Neural crest cell (in vitro differentiated cells): ENCODE results near the gene FKBP10. TPM values are rescaled to one million over a fixed set of nuclear protein-coding genes. Genes with fewer than 3 reads are reported as not detected.
"Not testable (repeated sequence)": the region's sequence is repeated elsewhere in the genome, so short reads cannot be mapped to it uniquely, and the experiment has no call there.

Experiments used
- DNase-seq: peaks from one replicate; pipeline ENCODE4 v3.0.0; 2021; ENCODE audit warnings: low read depth, mixed read lengths, low spot score
- H3K27ac Mint-ChIP-seq: one replicate; pipeline ENCODE4 v1.8.0; 2021; ENCODE audit warnings: mild to moderate bottlenecking, mixed read lengths; ENCODE audit not compliant: unreplicated experiment
- H3K27me3 Mint-ChIP-seq: 2 replicates; pipeline ENCODE4 v1.8.0; 2021; ENCODE audit warnings: low read depth, mild to moderate bottlenecking, mixed read lengths
- H3K36me3 Mint-ChIP-seq: 2 replicates; pipeline ENCODE4 v1.8.0; 2021; ENCODE audit warnings: low read depth, mild to moderate bottlenecking, mixed read lengths
- H3K4me1 Mint-ChIP-seq: 2 replicates; pipeline ENCODE4 v1.8.0; 2021; ENCODE audit warnings: mixed read lengths
- H3K4me3 Mint-ChIP-seq: one replicate; pipeline ENCODE4 v1.8.0; 2021; ENCODE audit warnings: mild to moderate bottlenecking, mixed read lengths
- H3K9me3 Mint-ChIP-seq: 2 replicates; pipeline ENCODE4 v1.8.0; 2021; ENCODE audit warnings: mixed read lengths
- total RNA-seq: library from RNA; stranded (reverse); gene quantifications from 2 replicates; pipeline ENCODE4 v1.2.1, GENCODE V29; 2021
- TF ChIP-seq, protein P1 (sequence below): fragments of 200-600 bp; sonication (generic); conservative IDR thresholded peaks from 2 replicates; pipeline ENCODE4 v1.5.0; 2021; ENCODE audit warnings: antibody characterized with exemption, mild to moderate bottlenecking

FKBP10 gene
- total RNA-seq, 1 donor from 2014 or later: 262 TPM

DNA sequence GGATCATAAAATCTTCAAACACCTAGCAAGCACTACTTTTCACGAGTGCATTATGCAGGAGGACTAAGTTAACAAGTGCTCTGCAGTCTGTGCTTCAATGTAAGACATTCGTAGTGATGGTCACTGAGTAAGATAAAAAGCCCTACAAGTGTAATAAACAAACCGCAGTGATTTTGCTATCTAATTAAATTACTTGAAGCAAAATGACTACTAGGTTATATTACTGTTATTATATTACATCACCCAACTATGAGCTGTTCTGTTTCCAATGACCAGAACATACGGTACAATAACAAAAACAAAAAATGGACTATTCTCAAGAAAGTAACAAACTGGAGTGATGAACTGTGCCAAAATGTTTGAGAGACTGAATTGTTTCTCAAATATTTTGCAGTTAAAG, 36.0 kb downstream of the FKBP10 start:
- Mint-ChIP-seq H3K4me1 (no peaks in the 10 kb centered on the region), H3K4me3 (no peak overlapping the region)
- no peak for DNase-seq

DNA sequence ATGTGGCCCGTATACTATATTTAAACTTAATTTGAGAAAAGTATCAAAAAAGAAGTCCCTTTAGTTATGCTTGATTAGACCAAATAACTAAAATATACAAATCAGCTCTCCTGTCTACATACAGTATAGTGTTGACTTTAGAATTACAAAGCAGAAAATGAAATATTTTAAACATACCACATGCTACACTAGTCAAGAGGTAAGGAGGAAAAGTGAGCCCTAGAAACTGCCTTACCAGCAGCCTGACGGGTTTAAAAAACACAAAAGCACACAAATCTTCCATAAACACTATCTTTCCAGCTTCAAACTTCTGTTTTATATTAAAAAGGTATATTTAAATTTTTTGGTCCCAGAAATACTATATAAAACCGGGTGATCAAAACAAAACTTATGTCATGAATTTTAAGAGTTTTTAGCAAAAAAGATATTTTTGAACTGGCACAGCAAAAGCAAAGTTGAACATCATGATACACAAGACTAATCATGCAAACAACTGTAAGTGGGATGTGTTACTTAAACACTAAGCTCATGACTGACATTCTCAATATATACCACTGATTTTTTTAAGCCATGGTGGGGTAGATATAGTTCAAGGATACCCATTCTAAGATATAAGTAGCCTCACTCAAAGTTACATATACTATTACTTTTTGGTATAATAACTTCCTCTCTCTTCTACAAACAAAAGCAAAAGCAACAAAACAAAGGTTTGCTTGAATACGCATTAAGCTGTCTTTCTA, 36.6 kb downstream of the FKBP10 start:
- no peak for DNase-seq
- TF ChIP-seq, protein P1, sequence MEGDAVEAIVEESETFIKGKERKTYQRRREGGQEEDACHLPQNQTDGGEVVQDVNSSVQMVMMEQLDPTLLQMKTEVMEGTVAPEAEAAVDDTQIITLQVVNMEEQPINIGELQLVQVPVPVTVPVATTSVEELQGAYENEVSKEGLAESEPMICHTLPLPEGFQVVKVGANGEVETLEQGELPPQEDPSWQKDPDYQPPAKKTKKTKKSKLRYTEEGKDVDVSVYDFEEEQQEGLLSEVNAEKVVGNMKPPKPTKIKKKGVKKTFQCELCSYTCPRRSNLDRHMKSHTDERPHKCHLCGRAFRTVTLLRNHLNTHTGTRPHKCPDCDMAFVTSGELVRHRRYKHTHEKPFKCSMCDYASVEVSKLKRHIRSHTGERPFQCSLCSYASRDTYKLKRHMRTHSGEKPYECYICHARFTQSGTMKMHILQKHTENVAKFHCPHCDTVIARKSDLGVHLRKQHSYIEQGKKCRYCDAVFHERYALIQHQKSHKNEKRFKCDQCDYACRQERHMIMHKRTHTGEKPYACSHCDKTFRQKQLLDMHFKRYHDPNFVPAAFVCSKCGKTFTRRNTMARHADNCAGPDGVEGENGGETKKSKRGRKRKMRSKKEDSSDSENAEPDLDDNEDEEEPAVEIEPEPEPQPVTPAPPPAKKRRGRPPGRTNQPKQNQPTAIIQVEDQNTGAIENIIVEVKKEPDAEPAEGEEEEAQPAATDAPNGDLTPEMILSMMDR: no peak
- Mint-ChIP-seq H3K4me3 (no peak overlapping the region), H3K27ac (no peak overlapping the region), H3K9me3 (no peaks in the 10 kb centered on the region), H3K27me3 (no peaks in the 10 kb centered on the region), H3K36me3 (no peaks in the 10 kb centered on the region), H3K4me1 (no peaks in the 10 kb centered on the region)

More for the DNA sequence above, 36.0 kb downstream of the FKBP10 start:
- H3K9me3 Mint-ChIP-seq: no peaks in the 10 kb centered on the region
- H3K27ac Mint-ChIP-seq: no peak overlapping the region
- H3K36me3 Mint-ChIP-seq: no peaks in the 10 kb centered on the region
- TF ChIP-seq, protein P1: no peak
- no peaks in the 10 kb centered on the region for H3K27me3 Mint-ChIP-seq

DNA sequence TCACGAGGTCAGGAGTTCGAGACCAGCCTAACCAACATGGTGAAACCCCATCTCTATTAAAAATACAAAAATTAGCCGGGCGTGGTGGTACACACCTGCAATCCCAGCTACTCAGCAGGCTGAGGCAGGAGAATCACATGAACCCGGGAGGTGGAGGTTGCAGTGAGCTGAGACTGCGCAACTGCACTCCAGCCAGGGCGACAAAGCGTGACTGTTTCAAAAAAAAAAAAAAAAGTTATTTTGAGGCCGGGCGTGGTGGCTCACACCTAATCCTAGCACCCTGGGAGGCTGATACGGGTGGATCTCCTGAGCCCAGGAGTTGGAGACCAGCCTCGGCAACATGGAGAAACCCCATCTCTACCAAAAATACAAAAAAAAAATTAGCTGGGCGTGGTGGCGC, 38.6 kb downstream of the FKBP10 start:
- H3K9me3 Mint-ChIP-seq, H3K36me3 Mint-ChIP-seq, H3K27me3 Mint-ChIP-seq, DNase-seq, H3K4me3 Mint-ChIP-seq, H3K27ac Mint-ChIP-seq, H3K4me1 Mint-ChIP-seq: not testable (repeated sequence)

DNA sequence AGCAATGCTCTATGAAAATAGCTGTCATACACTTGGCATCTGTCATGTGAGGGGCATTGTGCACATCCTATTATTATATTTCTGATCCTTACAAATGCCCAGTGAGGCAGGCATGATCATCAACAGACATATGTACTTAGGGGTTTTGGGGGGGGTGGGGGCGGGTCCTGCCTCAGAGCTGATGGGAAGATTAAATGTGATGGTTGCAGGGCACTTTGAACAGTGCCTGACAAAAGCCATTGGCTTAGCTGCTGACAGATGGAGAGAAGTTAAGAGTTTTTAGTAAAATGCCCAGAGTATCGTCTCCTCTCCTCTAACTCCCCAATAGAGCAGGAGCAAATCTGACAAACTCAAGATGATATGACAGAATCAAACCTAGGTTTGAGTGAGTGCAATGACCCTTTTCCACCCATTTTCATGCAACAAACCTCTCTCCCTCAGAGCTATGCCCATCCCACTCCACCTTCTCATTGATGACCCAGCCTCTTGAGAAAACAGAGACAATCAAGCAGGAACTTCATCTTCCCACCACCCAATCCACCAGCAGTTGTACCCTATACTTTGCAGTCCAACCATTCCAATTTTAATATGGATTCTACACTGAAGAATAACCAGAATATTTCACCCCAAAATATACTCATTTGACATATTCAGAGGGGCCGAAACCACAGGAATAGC, 47.6 kb downstream of the FKBP10 start:
- Mint-ChIP-seq H3K4me3 (peak overlapping the region; percentile 4), H3K9me3 (no peaks in the 10 kb centered on the region), H3K27me3 (no peaks in the 10 kb centered on the region), H3K4me1 (peaks cover 16% of the 10 kb centered on the region), H3K36me3 (no peaks in the 10 kb centered on the region), H3K27ac (peak overlapping the region; percentile 21)
- TF ChIP-seq, protein P1: no peak
- no peak for DNase-seq

DNA sequence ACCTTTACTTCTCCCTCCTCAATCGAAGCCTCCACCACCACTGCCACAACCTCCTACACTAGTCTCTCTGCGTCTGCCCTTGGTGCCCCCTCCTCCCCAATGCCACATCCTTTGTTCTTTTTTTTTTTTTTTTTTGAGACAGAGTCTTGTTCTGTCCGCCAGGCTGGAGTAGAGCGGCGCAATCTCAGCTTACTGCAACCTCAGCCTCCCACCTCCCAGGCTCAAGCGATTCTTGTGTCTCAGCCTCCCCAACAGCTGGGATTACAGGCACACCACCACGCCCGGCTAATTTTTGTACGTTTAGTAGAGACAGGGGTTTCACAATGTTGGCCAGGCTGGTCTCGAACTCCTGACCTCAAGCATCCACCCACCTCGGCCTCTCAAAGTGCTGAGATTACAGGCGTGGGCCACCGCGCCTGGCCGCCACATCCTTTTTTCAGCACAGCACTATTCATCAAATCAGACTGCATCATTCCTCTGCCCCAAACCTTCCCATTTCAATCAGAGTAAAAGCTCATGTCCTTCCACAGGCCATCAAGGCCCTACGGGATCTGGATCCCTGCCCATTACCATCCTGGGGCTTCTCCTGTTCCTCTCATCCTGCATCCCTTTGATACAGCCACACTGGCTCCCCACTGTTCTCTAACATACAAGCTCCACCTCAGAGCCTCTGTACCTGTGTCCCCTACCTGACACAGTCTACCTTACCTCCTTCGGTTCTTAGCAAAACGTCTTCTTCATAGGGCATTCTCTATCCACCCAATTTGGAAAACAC, 50.5 kb downstream of the FKBP10 start:
- H3K4me3 Mint-ChIP-seq: no peak overlapping the region
- H3K27me3 Mint-ChIP-seq: no peaks in the 10 kb centered on the region
- no peaks in the 10 kb centered on the region for H3K9me3 Mint-ChIP-seq
- H3K4me1 Mint-ChIP-seq: peaks cover 19% of the 10 kb centered on the region
- H3K36me3 Mint-ChIP-seq: peaks cover 15% of the 10 kb centered on the region
- TF ChIP-seq, protein P1: no peak
- DNase-seq: no peak
- no peak overlapping the region for H3K27ac Mint-ChIP-seq

DNA sequence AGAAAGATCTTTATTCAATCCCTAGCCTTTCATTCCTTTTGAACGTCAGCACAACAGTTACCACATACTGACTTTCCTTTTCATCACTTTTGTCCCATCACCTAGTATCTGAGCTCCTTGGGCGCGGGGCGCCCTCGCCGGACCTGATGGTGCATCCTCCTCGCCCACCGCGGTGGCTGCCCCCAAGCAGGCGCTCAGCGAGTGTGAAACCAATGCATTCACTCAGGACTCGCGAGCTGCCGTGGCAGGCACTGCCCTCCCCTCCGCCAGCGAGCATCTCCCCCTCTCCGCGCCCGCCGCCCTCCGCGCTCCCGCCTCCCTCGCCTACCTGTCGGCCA, 51.7 kb downstream of the FKBP10 start:
- H3K4me3 Mint-ChIP-seq: no peak overlapping the region

More for the DNA sequence above, 51.7 kb downstream of the FKBP10 start:
- H3K9me3 Mint-ChIP-seq: no peaks in the 10 kb centered on the region
- H3K4me1 Mint-ChIP-seq: peaks cover 29% of the 10 kb centered on the region
- no peaks in the 10 kb centered on the region for H3K27me3 Mint-ChIP-seq
- H3K27ac Mint-ChIP-seq: no peak overlapping the region
- DNase-seq: no peak
- H3K36me3 Mint-ChIP-seq: peaks cover 25% of the 10 kb centered on the region
- TF ChIP-seq, protein P1: no peak
